Measurements from ENCODE around the gene CDON. TPM values are rescaled to one million over a fixed set of nuclear protein-coding genes. Genes with fewer than 3 reads are reported as not detected.
A peak's percentile ranks its signal among the peaks of the same experiment; 100 is the strongest.

CDON gene
- total RNA-seq, 1 experiment from 2014 or later, result 10.1 TPM

DNA sequence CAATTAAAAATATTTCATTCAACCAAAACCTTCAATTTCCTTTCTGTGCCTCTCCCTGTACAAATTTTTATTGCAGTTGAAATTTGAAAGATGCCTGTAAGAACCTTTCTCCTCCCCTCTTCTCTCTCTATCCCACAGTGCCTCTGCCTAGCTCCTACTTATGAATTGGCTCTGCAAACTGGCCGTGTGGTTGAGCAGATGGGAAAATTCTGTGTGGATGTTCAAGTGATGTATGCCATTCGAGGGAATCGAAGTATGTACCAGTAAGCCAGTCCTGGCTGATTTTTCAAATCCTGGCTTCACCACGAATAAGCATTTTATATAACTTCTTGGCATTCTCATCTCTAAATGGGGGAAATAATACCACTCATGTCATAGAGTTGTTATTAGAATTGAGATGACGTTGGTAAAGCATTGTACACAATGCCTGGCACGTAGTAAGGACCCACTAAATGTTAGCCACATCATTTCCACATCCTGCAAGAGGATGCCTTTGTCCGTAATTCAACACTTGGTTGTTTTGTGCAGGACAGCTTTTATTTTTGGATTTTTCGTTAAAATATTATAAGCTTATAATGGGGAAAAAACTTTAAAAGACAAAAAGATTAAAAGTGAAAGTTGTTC, 152.3 kb downstream of the CDON start:
- Histone ChIP-seq H3K9ac (ENCODE audit: low read length) (no peak overlapping the region), H3F3A (ENCODE audit: low read length, unreplicated experiment) (no peaks in the 10 kb centered on the region), H3K79me2 (ENCODE audit: low read length) (no peaks in the 10 kb centered on the region), H3K9me2 (replicated peaks; ENCODE audit: low read length) (no peaks in the 10 kb centered on the region), H2AFZ (ENCODE audit: low read length) (no peak overlapping the region), H3K9me3 (ENCODE audit: low read length) (no peaks in the 10 kb centered on the region), H3K36me3 (ENCODE audit: low read depth, low read length) (no peaks in the 10 kb centered on the region), H3K4me2 (ENCODE audit: low read length) (peak overlapping the region; percentile 51), H4K20me1 (ENCODE audit: low read length) (no peaks in the 10 kb centered on the region), H3K4me1 (ENCODE audit: insufficient read depth, low read length) (no peaks in the 10 kb centered on the region), H3K27ac (ENCODE audit: low read length) (no peak overlapping the region), H3K27me3 (ENCODE audit: low read length) (peaks cover 22% of the 10 kb centered on the region; the same call in 1 of the 2 replicates), H3K4me3 (ENCODE audit: low read length) (peak overlapping the region; percentile 25; the same call in 1 of the 2 replicates)
- intact Hi-C loops (cut with micrococcal nuclease), result no loop called here
- no TSS peak for BruUV-seq (replicated peaks)
- ChIA-PET POLR2A (ENCODE audit: unreplicated experiment) (interaction anchor here (0.6 kb wide), 2 partner anchors 130 to 287 kb away, joined by 4 to 5 read pairs; no protein-coding TSS in a partner anchor), CTCF (no interaction called here)
- TF ChIP-seq EZH2 (IDR thresholded peaks at IDR 0.05; ENCODE audit: low read length, unreplicated experiment), result no peak
- TF ChIP-seq CTCF (conservative IDR thresholded peaks at IDR 0.05; ENCODE audit: low read depth, low read length), result no peak
- no peak for TF ChIP-seq EZH2phosphoT487 (IDR thresholded peaks at IDR 0.05; ENCODE audit: borderline replicate concordance, low read length)
- ATAC-seq (peak; percentile 29; the same call in 1 of the 2 replicates), DNase-seq (peak; percentile 8)

Other genes starting within 250 kb of the CDON start
- gene PATE4, start 229.6 kb downstream of the CDON start, total RNA-seq (2014; rRNA removed), result not detected in 2 replicates
- gene HYLS1, start 175.2 kb downstream of the CDON start, total RNA-seq (2014; rRNA removed), result 16.4 and 23.5 TPM in 2 replicates
- 10.3 and 26.2 TPM in 2 replicates for gene PUS3, start 159.7 kb downstream of the CDON start, total RNA-seq (2014; rRNA removed)
- gene DDX25, start 158.4 kb downstream of the CDON start, total RNA-seq (2014; rRNA removed), result not detected in 2 replicates
- not detected in 2 replicates for gene VSIG10L2, start 116.8 kb downstream of the CDON start, total RNA-seq (2014; rRNA removed)
- 39.7 and 40.2 TPM in 2 replicates for gene RPUSD4, start 148.8 kb upstream of the CDON start, total RNA-seq (2014; rRNA removed)
- gene FAM118B, start 148.9 kb upstream of the CDON start, total RNA-seq (2014; rRNA removed), result 17.0 and 24.3 TPM in 2 replicates
- 140 and 143 TPM in 2 replicates for gene SRPRA, start 206.0 kb upstream of the CDON start, total RNA-seq (2014; rRNA removed)
- 55.6 and 72.0 TPM in 2 replicates for gene FOXRED1, start 206.3 kb upstream of the CDON start, total RNA-seq (2014; rRNA removed)
- 8.4 and 12.1 TPM in 2 replicates for gene TIRAP, start 220.2 kb upstream of the CDON start, total RNA-seq (2014; rRNA removed)
- 52.6 and 55.1 TPM in 2 replicates for gene DCPS, start 241.2 kb upstream of the CDON start, total RNA-seq (2014; rRNA removed)